Activated CD8-positive, alpha-beta T cell treated with anti-CD3 and anti-CD28 coated beads for 36 hours (primary cell): ENCODE results near the gene THBS4. TPM values are rescaled to one million over a fixed set of nuclear protein-coding genes. Genes with fewer than 3 reads are reported as not detected.

Experiments used
- ATAC-seq: fragments of 200-7000 bp; cut with Tn5 transposase; one replicate; pipeline ENCODE4 v1.10.0; 2021; ENCODE audit warnings: mild to moderate bottlenecking, moderate library complexity
- CTCF ChIA-PET: fragments of 350-600 bp; sonication (Branson Sonifier 250); formaldehyde crosslinking; loops from one replicate; lab custom pipeline; 2021; ENCODE audit warnings: antibody characterized with exemption; lab: Charles Lee
- POLR2A ChIA-PET: fragments of 350-600 bp; sonication (Branson Sonifier 250); formaldehyde crosslinking; loops from one replicate; lab custom pipeline; 2021; ENCODE audit warnings: antibody characterized with exemption; lab: Charles Lee
- DNase-seq: peaks from one replicate; pipeline ENCODE4 v3.0.0-alpha.2; 2020
- H3K27ac Mint-ChIP-seq: one replicate; pipeline ENCODE4 v1.8.0; 2021; ENCODE audit warnings: mild to moderate bottlenecking, mixed read lengths
- H3K27me3 Mint-ChIP-seq: one replicate; pipeline ENCODE4 v1.8.0; 2021; ENCODE audit warnings: mixed read lengths
- H3K36me3 Mint-ChIP-seq: one replicate; pipeline ENCODE4 v1.8.0; 2021; ENCODE audit warnings: low read depth, mixed read lengths
- H3K4me1 Mint-ChIP-seq: one replicate; pipeline ENCODE4 v1.8.0; 2021; ENCODE audit warnings: low read depth, mixed read lengths
- H3K4me3 Mint-ChIP-seq: one replicate; pipeline ENCODE4 v1.8.0; 2021; ENCODE audit warnings: mild to moderate bottlenecking, moderate library complexity, mixed read lengths
- H3K9me3 Mint-ChIP-seq: one replicate; pipeline ENCODE4 v1.8.0; 2021; ENCODE audit warnings: mixed read lengths
- CTCF ChIP-seq: fragments of 200-600 bp; IDR thresholded peaks from one replicate; pipeline ENCODE4 v1.8.0; 2022; ENCODE audit warnings: antibody characterized with exemption, mild to moderate bottlenecking
- intact Hi-C: fragments of 100-400 bp; cut with micrococcal nuclease; formaldehyde crosslinking; loops from one replicate; pipeline ENCODE4 v1.10.0; 2022
- total RNA-seq, 2 experiments: library from RNA; stranded (reverse); gene quantifications; one replicate each; pipeline ENCODE4 v1.2.3, GENCODE V29; 2021

Gene THBS4
- total RNA-seq, 2 experiments from 2014 or later: 2.3 to 2.5 TPM

GRCh38 chr5:79992891-79993657 lies 42.1 kb upstream of the THBS4 start:
- intact Hi-C loops: no loop called here
- Mint-ChIP-seq H3K4me3 (peak overlapping the region; percentile 97), H3K27me3 (no peaks in the 10 kb centered on the region), H3K36me3 (peaks cover 24% of the 10 kb centered on the region), H3K9me3 (no peaks in the 10 kb centered on the region), H3K4me1 (peaks cover 38% of the 10 kb centered on the region), H3K27ac (no peak overlapping the region)
- no peak for ATAC-seq
- no peak for DNase-seq
- TF ChIP-seq CTCF: no peak
- POLR2A ChIA-PET: interaction anchor here (1.4 kb wide), 1 partner anchor 12 kb away, joined by 4 read pairs; no protein-coding TSS in a partner anchor
- CTCF ChIA-PET: no interaction called here

GRCh38 chr5:79999722-80000121 lies 35.4 kb upstream of the THBS4 start:
- intact Hi-C loops: no loop called here
- CTCF ChIA-PET: no interaction called here

GRCh38 chr5:80002677-80003076 lies 32.5 kb upstream of the THBS4 start:
- Mint-ChIP-seq H3K27me3 (no peaks in the 10 kb centered on the region), H3K27ac (no peak overlapping the region), H3K9me3 (no peaks in the 10 kb centered on the region), H3K4me3 (no peak overlapping the region), H3K4me1 (peaks cover 9% of the 10 kb centered on the region), H3K36me3 (peaks cover 9% of the 10 kb centered on the region)
- CTCF ChIA-PET: interaction anchor here (1.5 kb wide), 1 partner anchor 81 kb away, joined by 3 read pairs; no protein-coding TSS in a partner anchor
- POLR2A ChIA-PET: no interaction called here
- ATAC-seq (no peak), DNase-seq (no peak)
- no peak for TF ChIP-seq CTCF
- intact Hi-C loops: no loop called here

More at GRCh38 chr5:79999722-80000121, 35.4 kb upstream of the THBS4 start:
- no peaks in the 10 kb centered on the region for H3K27me3 Mint-ChIP-seq
- ATAC-seq (peak; percentile 20), DNase-seq (no peak)
- TF ChIP-seq CTCF: no peak
- H3K9me3 Mint-ChIP-seq: no peaks in the 10 kb centered on the region
- H3K4me1 Mint-ChIP-seq: peaks cover 15% of the 10 kb centered on the region
- H3K36me3 Mint-ChIP-seq: peaks cover 10% of the 10 kb centered on the region
- no peak overlapping the region for H3K27ac Mint-ChIP-seq
- POLR2A ChIA-PET: interaction anchor here (1.2 kb wide), 1 partner anchor 8 kb away, joined by 4 read pairs; the partner anchor contains the start of gene MTX3
- H3K4me3 Mint-ChIP-seq: no peak overlapping the region

GRCh38 chr5:80008995-80009765 lies 26.0 kb upstream of the THBS4 start:
- CTCF ChIA-PET: interaction anchor here (1.7 to 1.9 kb wide), 2 partner anchors 12 to 75 kb away, joined by 3 to 4 read pairs; no protein-coding TSS in a partner anchor
- DNase-seq (no peak), ATAC-seq (no peak)
- intact Hi-C loops: no loop called here
- POLR2A ChIA-PET: no interaction called here
- Mint-ChIP-seq H3K4me1 (no peaks in the 10 kb centered on the region), H3K9me3 (no peaks in the 10 kb centered on the region), H3K27me3 (no peaks in the 10 kb centered on the region), H3K36me3 (peaks cover 8% of the 10 kb centered on the region), H3K27ac (no peak overlapping the region), H3K4me3 (no peak overlapping the region)
- no peak for TF ChIP-seq CTCF
